A549 (cell line): Measurements from ENCODE around the gene CHST11. TPM values are rescaled to one million over a fixed set of nuclear protein-coding genes. Genes with fewer than 3 reads are reported as not detected.

Experiments used
- ATAC-seq, 2 experiments: fragments of 200-7000 bp in 1 of 2; fragments of >200 bp in 1 of 2; cut with Nextera tagmentation in 1 of 2; cut with Tn5 transposase in 1 of 2; 3 replicates each; pipeline versions ENCODE4 v1.8.0 to v1.9.1; 2018 to 2020; ENCODE audit warnings: mild to moderate bottlenecking in 1 of 2, moderate library complexity in 1 of 2
- CTCF ChIA-PET: fragments of 300-600 bp; sonication (Branson Sonifier 250); formaldehyde crosslinking; extraction: SDS; loops from one replicate; lab custom pipeline; 2021; ENCODE audit warnings: antibody characterized with exemption, inconsistent platforms; lab: Yijun Ruan, JAX
- POLR2A ChIA-PET: fragments of 350-600 bp; formaldehyde crosslinking; extraction: SDS; loops from one replicate; lab custom pipeline; 2021; ENCODE audit warnings: antibody characterized with exemption, inconsistent platforms; lab: Yijun Ruan, JAX
- DNase-seq, 2 experiments: peaks; one replicate each; pipeline versions ENCODE4 v3.0.0 to v3.0.0-alpha.2; 2011 to 2016; ENCODE audit warnings: low read depth in 1 of 2, low spot score in 1 of 2
- FAIRE-seq: peaks from 2 replicates; lab custom pipeline; 2011; peaks lifted over from hg19 to GRCh38; lab: Jason Lieb, UNC
- H3K27ac ChIP-seq, 2 experiments: fragments of >200 bp; sonication (Bioruptor Twin); formaldehyde crosslinking; 3 replicates each; pipeline ENCODE4 v1.5.1; 2016 to 2017
- H3K4me1 ChIP-seq: fragments of >200 bp; sonication (Bioruptor Twin); formaldehyde crosslinking; 3 replicates; pipeline ENCODE4 v1.6.1; 2016
- H3K4me2 ChIP-seq: fragments of >200 bp; sonication (Bioruptor Twin); formaldehyde crosslinking; 3 replicates; pipeline ENCODE4 v1.6.1; 2016
- H3K4me3 ChIP-seq: fragments of >200 bp; sonication (Bioruptor Twin); formaldehyde crosslinking; 3 replicates; pipeline ENCODE4 v1.5.1; 2016
- H3K9me3 ChIP-seq: fragments of >200 bp; sonication (Bioruptor Twin); formaldehyde crosslinking; 3 replicates; pipeline ENCODE4 v1.6.1; 2016
- BCL3 ChIP-seq: fragments of >200 bp; sonication (Bioruptor Twin); formaldehyde crosslinking; IDR thresholded peaks from 3 replicates; pipeline ENCODE4 v1.6.1; 2016
- CEBPB ChIP-seq, 2 experiments: fragments of >200 bp in 1 of 2; sonication (Bioruptor Twin) in 1 of 2; formaldehyde crosslinking in 1 of 2; IDR thresholded peaks; 2 replicates each; pipeline ENCODE4 v1.6.1; 2012 to 2016
- CTCF ChIP-seq: fragments of >200 bp; sonication (Bioruptor Twin); formaldehyde crosslinking; IDR thresholded peaks from 3 replicates; pipeline ENCODE4 v1.5.1; 2016
- EHF ChIP-seq: fragments of 250-450 bp; sonication (Bioruptor Pico); IDR thresholded peaks from 2 replicates; pipeline ENCODE4 v1.5.0; 2020; ENCODE audit warnings: mild to moderate bottlenecking
- ELK1 ChIP-seq: fragments of 150-350 bp; IDR thresholded peaks from 2 replicates; pipeline ENCODE4 v1.6.1; 2014; ENCODE audit warnings: low read depth, mild to moderate bottlenecking, low read length
- FOSB ChIP-seq: fragments of 250-450 bp; sonication (Bioruptor Pico); IDR thresholded peaks from 2 replicates; pipeline ENCODE4 v1.5.0; 2020; ENCODE audit warnings: mild to moderate bottlenecking, moderate library complexity
- FOSL2 ChIP-seq, 2 experiments: fragments of 450-650 bp in 1 of 2; fragments of >200 bp in 1 of 2; sonication (Bioruptor Twin) in 1 of 2; formaldehyde crosslinking; IDR thresholded peaks; 2 replicates each; pipeline versions ENCODE4 v1.5.0 to v1.6.1; 2016 to 2020; ENCODE audit warnings: mild to moderate bottlenecking in 1 of 2, moderate library complexity in 1 of 2
- HES2 ChIP-seq: fragments of >200 bp; sonication (Bioruptor Twin); formaldehyde crosslinking; IDR thresholded peaks from 2 replicates; pipeline ENCODE4 v1.6.1; 2016
- HMGXB4 ChIP-seq: fragments of 250-450 bp; sonication (Bioruptor Pico); IDR thresholded peaks from 2 replicates; pipeline ENCODE4 v1.5.0; 2021; ENCODE audit warnings: mild to moderate bottlenecking, moderate library complexity, borderline replicate concordance
- HOXB5 ChIP-seq: fragments of 250-450 bp; sonication (Bioruptor Pico); IDR thresholded peaks from 2 replicates; pipeline ENCODE4 v1.5.0; 2020; ENCODE audit warnings: mild to moderate bottlenecking, moderate library complexity
- JUN ChIP-seq, 2 experiments: fragments of >200 bp; sonication (Bioruptor Twin); formaldehyde crosslinking; IDR thresholded peaks; 2 replicates in 1 of 2; 3 replicates in 1 of 2; pipeline ENCODE4 v1.6.1; 2016 to 2017
- KDM5A ChIP-seq: fragments of 200-600 bp; sonication (generic); IDR thresholded peaks from 2 replicates; pipeline ENCODE4 v1.6.1; 2016; ENCODE audit warnings: antibody characterized with exemption, mild to moderate bottlenecking
- MAFK ChIP-seq: fragments of 450-650 bp; IDR thresholded peaks from 2 replicates; pipeline ENCODE4 v1.6.1; 2014; ENCODE audit not compliant: partially characterized antibody
- MAZ ChIP-seq: fragments of 150-350 bp; IDR thresholded peaks from 2 replicates; pipeline ENCODE4 v1.6.1; 2014; ENCODE audit warnings: antibody characterized with exemption, low read depth, low read length, borderline replicate concordance
- MYC ChIP-seq: IDR thresholded peaks from 2 replicates; pipeline ENCODE4 v1.6.1; 2012; ENCODE audit warnings: mild to moderate bottlenecking, inconsistent platforms, low read length, improper control_type of control experiment, borderline replicate concordance
- PBX3 ChIP-seq: IDR thresholded peaks from 2 replicates; pipeline ENCODE4 v1.6.1; 2012
- PHF8 ChIP-seq: fragments of 200-600 bp; sonication (generic); IDR thresholded peaks from 2 replicates; pipeline ENCODE4 v1.6.1; 2016; ENCODE audit warnings: low read depth, mild to moderate bottlenecking, antibody characterized with exemption, moderate library complexity, borderline replicate concordance
- POLR2A ChIP-seq: IDR thresholded peaks from 2 replicates; pipeline ENCODE4 v1.6.1; 2012; ENCODE audit warnings: mild to moderate bottlenecking, low read length
- POLR2AphosphoS2 ChIP-seq: conservative IDR thresholded peaks from 2 replicates; pipeline ENCODE4 v1.6.1; 2012; ENCODE audit warnings: low read length, improper control_type of control experiment, inconsistent platforms
- RCOR1 ChIP-seq: fragments of 150-350 bp; IDR thresholded peaks from 2 replicates; pipeline ENCODE4 v1.6.1; 2014; ENCODE audit warnings: antibody characterized with exemption, low read length, low read depth
- SMC3 ChIP-seq: fragments of >200 bp; sonication (Bioruptor Twin); formaldehyde crosslinking; IDR thresholded peaks from 3 replicates; pipeline ENCODE4 v1.6.1; 2018; ENCODE audit warnings: inconsistent platforms
- SREBF2 ChIP-seq: fragments of 450-650 bp; IDR thresholded peaks from 2 replicates; pipeline ENCODE4 v1.6.1; 2014; ENCODE audit warnings: mild to moderate bottlenecking, moderate library complexity
- TFCP2L1 ChIP-seq: fragments of 250-450 bp; sonication (Bioruptor Pico); IDR thresholded peaks from 2 replicates; pipeline ENCODE4 v1.5.0; 2021; ENCODE audit warnings: mild to moderate bottlenecking
- USF2 ChIP-seq: fragments of 450-650 bp; IDR thresholded peaks from 2 replicates; pipeline ENCODE4 v1.6.1; 2014; ENCODE audit warnings: antibody characterized with exemption
- ZSCAN20 ChIP-seq: fragments of 250-450 bp; sonication (Bioruptor Pico); IDR thresholded peaks from 2 replicates; pipeline ENCODE4 v1.8.0; 2022; ENCODE audit warnings: mild to moderate bottlenecking, moderate library complexity
- whole genome bisulfite sequencing: methylation state at CpG from one replicate; pipeline ENCODE4 v1.1.6; 2017; ENCODE audit errors: missing lambda C conversion rate; 5-methylcytosine and 5-hydroxymethylcytosine counted together
- polyA plus RNA-seq, 4 experiments: library from polyadenylated mRNA; depleted of rRNA in 3 of 4; stranded (reverse); fragments of >200 nt; fragmentation: RNase III in 1 of 4; extraction: RNeasy Plus Mini Kit Qiagen cat#74134 plus additional on column Dnase treatment in 1 of 4; gene quantifications; 2 replicates in 3 of 4; 3 replicates in 1 of 4; pipeline ENCODE4 v1.2.3, GENCODE V29; 2011 to 2017

CHST11 gene
- polyA plus RNA-seq, 2 of the 4 experiments (the other 2 are of a cell fraction), result 19.2 to 21.8 TPM

GRCh38 chr12:104505095-104505818 lies 48.5 kb downstream of the CHST11 start:
- FAIRE-seq, result no peak
- no peaks in the 10 kb centered on the region for H3K9me3 ChIP-seq
- H3K27ac ChIP-seq, result no peak overlapping the region
- peaks cover 18% of the 10 kb centered on the region for H3K4me1 ChIP-seq
- H3K4me2 ChIP-seq, result no peak overlapping the region
- WGBS, result 71% methylated on average over 7 of the region's 7 CpGs
- H3K4me3 ChIP-seq, result no peak overlapping the region
- POLR2A ChIA-PET, result no interaction called here
- no peak for TF ChIP-seq CTCF
- TF ChIP-seq MAFK, result no peak
- no peak for TF ChIP-seq ZSCAN20 (CRISPR knock-in tag)
- no peak for TF ChIP-seq HOXB5 (CRISPR knock-in tag)
- no peak for TF ChIP-seq POLR2A
- TF ChIP-seq USF2, result no peak
- no peak for TF ChIP-seq PBX3
- no peak for TF ChIP-seq FOSB
- TF ChIP-seq HMGXB4, result no peak
- no peak for TF ChIP-seq MAZ
- no peak for TF ChIP-seq CEBPB (IDR thresholded peaks at IDR 0.05)
- TF ChIP-seq FOSL2 (IDR thresholded peaks at IDR 0.05), result no peak
- no peak for TF ChIP-seq FOSL2 (CRISPR knock-in tag; IDR thresholded peaks at IDR 0.05)
- no peak for TF ChIP-seq POLR2AphosphoS2
- TF ChIP-seq SREBF2, result no peak
- no peak for TF ChIP-seq BCL3
- no peak for DNase-seq
- CTCF ChIA-PET, result interaction anchor here (2.2 kb wide), 1 partner anchor 124 kb away, joined by 6 read pairs; no protein-coding TSS in a partner anchor
- no peak; a peak in 1 of 6 replicates for ATAC-seq

- ATAC-seq (no peak), DNase-seq (no peak), FAIRE-seq (no peak)
- H3K27ac ChIP-seq, result no peak overlapping the region
- ChIA-PET POLR2A (no interaction called here), CTCF (interaction anchor here (1.3 to 2.2 kb wide), 2 partner anchors 10 to 125 kb away, joined by 3 to 6 read pairs; no protein-coding TSS in a partner anchor)
- 91% methylated on average over 14 of the region's 14 CpGs for WGBS
- H3K4me2 ChIP-seq, result no peak overlapping the region
- H3K4me3 ChIP-seq, result no peak overlapping the region
- no peaks in the 10 kb centered on the region for H3K9me3 ChIP-seq
- H3K4me1 ChIP-seq, result peaks cover 20% of the 10 kb centered on the region
- TF ChIP-seq TFCP2L1 (CRISPR knock-in tag), result no peak
- TF ChIP-seq ZSCAN20 (CRISPR knock-in tag), result no peak
- no peak for TF ChIP-seq POLR2AphosphoS2
- no peak for TF ChIP-seq ELK1
- TF ChIP-seq BCL3, result no peak
- TF ChIP-seq KDM5A, result no peak
- TF ChIP-seq MYC, result no peak
- no peak for TF ChIP-seq EHF (CRISPR knock-in tag)
- no peak for TF ChIP-seq JUN (IDR thresholded peaks at IDR 0.05)
- no peak for TF ChIP-seq HES2
- no peak for TF ChIP-seq SMC3
- no peak for TF ChIP-seq MAFK
- TF ChIP-seq MAZ, result no peak
- no peak for TF ChIP-seq RCOR1
- no peak for TF ChIP-seq PHF8
Measured at GRCh38 chr12:104506676-104507401, 50.1 kb downstream of the CHST11 start.
